ACHN (cell line): ENCODE measurements around the gene PPFIA1.
A peak's percentile ranks its signal among the peaks of the same experiment; 100 is the strongest.

Source experiments
- DNase-seq: peaks from one replicate; pipeline ENCODE4 v3.0.0-alpha.2; 2015
- in situ Hi-C: cut with HindIII; loops from 2 replicates; pipeline ENCODE4 v1.10.0; 2017; ENCODE audit warnings: low sequenced_read_pairs, low pct_ligation_motif_present, low pct_unique_long_range_greater_than_20kb

The PPFIA1 gene

GRCh38 chr11:70415642-70416395 lies 145.3 kb downstream of the PPFIA1 start:
- in situ Hi-C loops: no loop called here
- DNase-seq: no peak

DNA sequence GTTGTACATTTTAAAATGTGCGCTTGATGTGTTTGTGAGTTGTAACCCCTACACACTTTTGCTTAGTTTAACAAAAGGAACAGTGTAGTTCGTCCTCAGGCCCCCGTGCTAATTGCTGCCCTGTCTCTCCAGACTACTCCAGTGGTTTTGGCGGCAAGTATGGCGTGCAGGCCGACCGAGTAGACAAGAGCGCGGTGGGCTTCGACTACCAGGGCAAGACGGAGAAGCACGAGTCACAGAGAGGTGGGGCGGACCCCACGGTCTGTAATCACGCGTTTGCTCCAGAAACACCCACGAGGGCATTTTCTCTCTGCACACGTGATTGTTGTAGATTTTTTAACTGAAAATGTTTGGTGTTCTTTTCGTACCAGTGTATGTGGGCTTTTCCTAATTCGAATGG lies 146.4 kb downstream of the PPFIA1 start:
- no peak for DNase-seq
- in situ Hi-C loops: no loop called here

DNA sequence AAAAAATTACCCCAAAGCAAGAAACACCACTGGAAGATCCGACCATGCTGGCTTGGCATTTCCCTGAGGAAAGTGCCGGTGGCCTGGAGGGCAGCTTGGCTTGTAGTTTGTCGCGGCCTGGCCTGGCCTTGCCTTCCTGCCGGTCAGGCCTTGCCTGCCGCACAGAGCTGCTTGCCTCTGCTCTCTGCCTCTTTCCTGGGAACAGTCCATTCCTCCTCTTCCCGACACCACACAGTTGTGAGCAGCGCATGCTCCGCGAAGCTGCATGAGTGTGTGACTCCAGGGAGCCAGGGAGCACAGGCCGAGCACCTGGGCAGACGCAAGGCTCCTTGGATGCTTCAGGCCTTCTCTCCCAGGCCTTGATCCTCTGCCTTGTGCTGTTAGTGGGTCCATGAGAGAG lies 147.6 kb downstream of the PPFIA1 start:
- in situ Hi-C loops: no loop called here
- DNase-seq: no peak

GRCh38 chr11:70419307-70420007 lies 149.0 kb downstream of the PPFIA1 start:
- DNase-seq: no peak
- in situ Hi-C loops: no loop called here

DNA sequence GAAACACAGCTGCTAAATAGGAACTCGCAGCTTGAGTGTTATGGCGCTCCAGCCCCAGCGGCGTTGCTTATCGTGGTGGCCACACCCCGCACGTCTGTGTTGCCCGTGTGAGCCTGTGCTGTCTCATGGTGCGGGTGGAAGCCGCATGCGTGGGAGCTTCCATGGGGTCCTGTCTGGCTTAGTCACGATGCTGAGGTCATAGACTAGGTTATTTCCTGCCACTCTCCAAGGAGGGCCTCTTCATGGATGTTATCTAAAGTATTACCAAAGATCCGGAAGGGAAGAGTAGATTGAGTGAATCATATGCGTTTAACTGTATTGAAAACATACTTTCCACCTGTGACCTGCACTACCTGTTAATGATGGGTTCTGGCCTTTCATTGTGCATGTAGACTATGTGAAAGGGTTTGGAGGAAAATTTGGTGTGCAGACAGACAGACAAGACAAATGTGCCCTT lies 149.5 kb downstream of the PPFIA1 start:
- in situ Hi-C loops: no loop called here
- DNase-seq: no peak

GRCh38 chr11:70420496-70420895 lies 150.0 kb downstream of the PPFIA1 start:
- no peak for DNase-seq

DNA sequence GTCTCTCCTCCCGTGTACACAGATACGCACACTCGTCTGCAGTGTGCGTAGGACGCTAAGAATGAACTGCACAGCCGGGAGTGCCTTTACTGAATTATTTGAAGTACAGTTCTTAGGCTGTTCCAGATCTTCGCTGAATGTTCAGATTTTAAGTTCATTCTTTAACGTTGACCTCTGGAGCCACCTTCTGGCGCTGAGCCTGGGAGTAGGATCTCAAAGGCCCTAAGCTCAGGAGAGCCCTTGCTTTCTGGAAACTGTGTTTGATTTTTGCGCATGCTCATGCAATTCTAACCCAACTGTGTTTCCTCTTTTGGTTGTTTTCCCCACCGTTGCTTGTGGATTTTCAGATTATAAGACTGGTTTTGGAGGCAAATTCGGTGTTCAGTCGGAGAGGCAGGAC lies 150.6 kb downstream of the PPFIA1 start:
- no peak for DNase-seq

More at GRCh38 chr11:70420496-70420895, 150.0 kb downstream of the PPFIA1 start:
- in situ Hi-C loops: no loop called here

DNA sequence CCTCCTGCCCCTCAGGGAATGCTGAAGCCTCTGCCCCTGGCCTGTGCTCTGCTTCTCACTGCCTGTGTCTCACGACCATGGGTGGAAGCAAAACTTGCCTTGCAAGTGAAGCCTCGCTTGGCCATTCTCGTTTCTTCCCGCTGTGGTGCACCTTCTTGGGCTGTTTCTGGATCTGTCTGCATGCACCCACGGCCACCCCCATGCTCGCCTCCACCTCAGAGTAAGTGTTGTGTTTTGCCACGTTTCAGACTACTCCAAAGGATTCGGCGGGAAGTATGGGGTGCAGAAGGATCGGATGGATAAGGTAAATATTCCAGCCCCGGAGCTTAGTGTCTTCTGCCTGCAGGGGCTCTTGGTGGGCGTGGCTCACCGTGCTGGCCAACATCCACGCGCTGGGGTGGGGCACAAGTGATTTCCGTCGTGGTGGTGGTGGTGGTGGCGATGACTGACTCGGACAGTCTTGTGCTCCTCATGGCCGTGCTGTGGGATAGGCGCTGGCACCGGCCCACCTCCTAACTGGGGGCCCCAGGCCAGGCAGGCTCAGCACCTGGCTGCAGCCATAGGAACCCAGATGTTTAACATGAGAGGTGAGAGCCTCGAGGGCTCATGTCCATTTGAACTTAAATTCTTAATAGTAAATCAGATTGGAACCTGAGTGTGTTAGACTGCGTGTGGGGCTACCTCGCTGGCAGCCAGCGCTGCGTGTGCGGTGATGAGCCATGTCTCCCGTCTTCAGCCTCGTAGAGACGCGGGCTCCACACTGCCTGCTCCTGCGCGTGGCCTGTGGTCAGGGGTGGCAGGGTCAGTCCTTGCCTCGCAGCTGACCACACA lies 152.4 kb downstream of the PPFIA1 start:
- in situ Hi-C loops: no loop called here
- DNase-seq: no peak

More for the DNA sequence above, 150.6 kb downstream of the PPFIA1 start:
- in situ Hi-C loops: no loop called here

DNA sequence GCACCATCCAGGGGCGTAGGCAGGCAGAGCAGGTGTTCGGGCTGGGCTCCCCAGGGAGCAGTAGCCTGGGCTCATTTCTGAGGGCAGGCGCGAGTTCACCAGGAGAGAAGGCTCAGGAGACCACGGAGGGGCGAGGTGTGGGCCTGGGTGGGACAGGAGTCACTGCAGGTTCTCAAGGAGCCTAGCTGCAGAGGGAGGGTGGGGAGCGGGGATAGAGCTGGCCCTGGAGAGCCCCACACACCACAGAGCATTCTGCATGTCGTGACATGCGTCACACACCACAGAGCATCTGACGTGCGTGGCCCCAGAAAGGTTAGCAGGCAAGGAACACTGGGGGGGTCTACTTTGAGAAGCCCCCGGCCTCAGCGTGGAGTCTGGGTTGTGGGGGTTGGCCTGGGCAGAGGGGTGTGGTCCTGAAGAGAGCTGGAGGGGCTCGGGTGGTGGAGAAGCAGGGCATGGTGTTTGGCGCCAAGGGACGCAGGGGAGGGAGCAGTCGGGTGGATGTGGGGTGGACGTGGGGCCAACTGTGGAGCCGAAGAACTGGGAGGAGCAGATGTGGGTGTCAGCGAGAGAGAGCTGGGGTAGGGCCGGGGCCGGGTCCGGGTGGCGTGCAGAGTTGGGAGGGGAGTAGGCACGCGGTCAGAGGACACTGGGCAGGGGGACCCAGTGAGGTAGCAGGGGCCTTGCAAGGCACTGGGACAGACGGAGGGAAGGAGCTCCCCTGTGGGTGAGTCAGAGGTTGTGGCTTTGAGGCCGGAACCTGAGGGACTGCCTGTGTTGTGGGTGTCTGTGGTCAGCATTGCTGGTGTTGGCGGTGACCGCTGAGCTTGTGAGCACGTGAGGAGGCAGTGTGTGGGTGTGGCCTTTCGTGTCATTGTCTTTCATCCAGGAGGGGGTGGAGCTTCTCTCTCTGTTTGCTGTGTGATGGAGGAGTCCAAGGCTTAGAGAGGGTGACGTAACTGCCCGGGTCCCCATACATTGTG lies 153.3 kb downstream of the PPFIA1 start:
- in situ Hi-C loops: no loop called here
- peak; percentile 58 for DNase-seq

GRCh38 chr11:70424765-70425344 lies 154.4 kb downstream of the PPFIA1 start:
- no peak for DNase-seq

DNA sequence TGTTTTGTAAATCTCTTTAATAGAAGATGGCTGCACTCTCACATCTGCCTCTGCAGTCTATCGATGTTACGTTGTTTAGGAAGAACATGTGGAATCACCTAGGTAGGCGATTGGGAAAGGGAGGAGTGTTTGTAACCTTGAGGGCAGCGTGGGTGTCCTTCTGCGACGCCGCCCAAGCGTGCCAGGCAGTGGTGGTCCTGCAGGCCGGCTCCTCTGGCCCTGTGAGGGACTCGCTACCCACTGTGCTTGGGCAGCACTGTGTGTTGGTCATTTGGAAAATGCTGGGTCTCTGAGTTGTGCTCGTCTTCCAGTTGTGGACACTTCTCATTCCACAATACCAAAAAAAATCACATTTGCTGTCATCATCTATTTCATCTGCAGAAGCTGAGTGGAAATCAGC lies 156.9 kb downstream of the PPFIA1 start:
- no peak for DNase-seq
- in situ Hi-C loops: no loop called here

More at GRCh38 chr11:70424765-70425344, 154.4 kb downstream of the PPFIA1 start:
- in situ Hi-C loops: no loop called here

GRCh38 chr11:70428701-70429427 lies 158.4 kb downstream of the PPFIA1 start:
- in situ Hi-C loops: no loop called here
- no peak for DNase-seq

DNA sequence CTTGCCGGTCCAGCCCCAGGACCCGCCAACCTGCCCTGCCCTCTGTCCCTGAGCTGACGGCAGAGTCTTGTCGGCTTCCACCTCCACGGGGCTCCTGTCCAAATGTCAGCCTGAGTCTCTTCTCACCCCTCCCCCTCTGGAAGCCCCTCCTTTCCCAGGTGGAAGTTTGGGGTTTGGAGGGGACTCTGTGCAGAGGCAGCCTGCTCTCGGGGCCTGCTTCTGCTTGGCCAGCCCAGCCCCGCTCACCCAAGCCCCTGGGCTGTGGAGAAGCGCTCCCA lies 158.9 kb downstream of the PPFIA1 start:
- in situ Hi-C loops: no loop called here

DNA sequence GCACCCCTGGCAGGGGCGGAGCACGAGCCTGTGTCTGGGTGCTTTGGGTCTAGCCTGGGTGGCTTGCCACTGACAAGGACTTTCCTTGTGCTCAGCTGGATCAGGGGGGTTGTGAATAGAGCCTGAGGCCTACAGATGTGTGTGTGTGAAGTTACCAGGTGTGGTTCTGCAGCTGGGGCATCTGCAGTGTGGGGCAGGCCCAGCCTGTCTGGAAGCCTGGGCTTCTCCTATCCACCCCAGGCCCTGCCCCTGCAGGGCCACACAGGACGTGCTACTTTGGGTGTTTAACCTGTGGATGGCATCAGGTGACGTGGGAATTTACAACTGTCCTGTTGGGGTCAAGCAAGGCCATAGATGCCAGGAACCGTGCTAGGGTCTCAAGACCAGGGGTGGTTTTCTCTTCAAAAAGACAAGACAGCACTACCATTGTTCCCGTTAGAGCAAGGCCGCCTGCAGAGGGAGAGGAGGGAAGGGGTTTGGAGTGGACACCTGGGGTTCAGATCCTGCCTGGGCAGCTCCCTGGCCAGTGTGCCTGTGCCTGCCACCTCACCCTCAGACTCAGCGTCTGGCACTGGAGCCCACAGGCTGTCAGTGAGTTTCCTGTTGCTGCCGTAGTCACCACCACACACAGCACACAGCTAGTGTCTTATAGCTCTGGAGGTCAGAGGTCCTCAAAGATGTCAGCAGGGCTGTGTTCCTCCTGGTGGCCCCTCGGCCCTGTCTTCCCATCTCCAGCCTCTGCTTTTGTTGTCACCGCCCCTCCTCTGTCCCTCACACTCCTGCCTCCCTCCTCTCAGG lies 159.4 kb downstream of the PPFIA1 start:
- in situ Hi-C loops: no loop called here
- no peak for DNase-seq

More for the DNA sequence above, 158.9 kb downstream of the PPFIA1 start:
- DNase-seq: no peak

DNA sequence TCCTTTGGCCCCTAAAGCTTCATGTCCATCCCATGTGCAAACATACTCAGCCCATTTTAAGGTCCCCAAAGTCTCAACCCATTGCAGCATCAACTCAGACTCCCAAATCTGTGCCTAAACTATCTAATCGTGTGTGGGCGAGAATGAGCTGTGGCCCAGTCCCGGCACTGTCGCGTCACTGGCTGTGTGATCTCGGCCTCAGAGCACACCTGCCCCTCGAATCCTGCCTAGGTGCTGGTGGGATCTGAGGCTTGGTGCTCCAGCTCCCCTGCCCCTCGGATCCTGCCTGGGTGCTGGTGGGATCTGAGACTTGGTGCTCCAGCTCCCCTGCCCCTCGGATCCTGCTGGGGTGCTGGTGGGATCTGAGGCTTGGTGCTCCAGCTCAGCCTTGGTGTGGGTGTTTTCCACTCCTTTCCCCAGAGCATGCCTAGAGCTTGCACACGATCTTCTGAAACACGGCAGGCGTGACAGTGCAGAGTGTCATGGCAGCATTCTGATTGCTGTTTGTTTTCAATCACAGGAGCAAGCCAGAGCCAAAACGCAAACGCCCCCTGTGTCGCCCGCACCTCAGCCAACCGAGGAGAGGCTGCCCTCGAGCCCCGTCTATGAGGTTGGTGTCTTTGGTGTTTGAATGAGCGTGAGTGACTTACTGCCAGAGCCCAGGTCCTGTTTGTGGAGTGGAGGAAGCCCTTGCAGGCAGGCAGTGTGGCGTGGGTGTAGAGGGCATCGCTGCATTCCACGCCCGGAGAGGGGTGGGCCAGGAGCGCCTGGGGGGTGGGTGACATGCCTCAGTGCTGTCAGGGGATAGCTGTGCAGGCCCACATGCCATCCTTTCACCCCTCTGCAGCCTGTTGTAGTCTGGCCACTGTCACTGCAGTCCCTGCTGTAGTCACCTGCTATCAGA lies 160.4 kb downstream of the PPFIA1 start:
- in situ Hi-C loops: no loop called here
- DNase-seq: no peak

DNA sequence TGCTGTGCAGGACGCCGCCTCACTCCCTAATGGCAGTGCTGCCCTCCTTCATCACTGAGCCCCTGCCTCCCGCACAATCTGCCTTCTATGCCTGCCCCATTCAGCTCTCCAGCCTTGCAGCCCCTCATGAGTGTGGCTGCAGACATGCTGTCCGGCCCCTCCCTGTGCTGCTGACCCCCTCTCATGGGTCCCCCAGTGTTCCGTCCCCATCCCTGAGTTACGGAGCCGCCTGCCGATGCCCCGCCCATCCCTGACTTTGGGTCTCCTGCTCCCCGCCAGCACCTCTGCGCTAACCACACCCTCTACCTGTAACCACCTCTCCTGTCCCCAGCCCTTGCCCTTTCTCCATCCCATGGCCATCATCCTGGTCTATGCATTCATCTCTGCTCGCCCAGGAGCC lies 161.1 kb downstream of the PPFIA1 start:
- DNase-seq: no peak
- in situ Hi-C loops: no loop called here
